Measurements from ENCODE around the gene ALCAM.

GRCh38 chr3:105323274-105323599 lies 43.5 kb upstream of the ALCAM start:
- TF ChIP-seq CTCF (conservative IDR thresholded peaks at IDR 0.05 in 1 of 2, IDR thresholded peaks at IDR 0.05 in 1 of 2; ENCODE audit: extremely low read depth in 1 of 2, insufficient read depth in 1 of 2, low read depth in 1 of 2, low read length in 2 of 2) (no peak), EZH2 (IDR thresholded peaks at IDR 0.05; ENCODE audit: borderline replicate concordance, low read length) (no peak)
